Endothelial cell of umbilical vein (primary cell): ENCODE results near the gene SLC1A7. TPM values are rescaled to one million over a fixed set of nuclear protein-coding genes. Genes with fewer than 3 reads are reported as not detected.

Source experiments
- BruUV-seq: library from RNA; stranded (reverse); fragments of 400-500 nt; replicated peaks from 2 replicates; lab custom pipeline; 2021; lab: Mats Ljungman, UMichigan
- CTCF ChIA-PET: fragments of 300-600, 350-600 bp; sonication (Branson Sonifier 250); formaldehyde crosslinking; loops from one replicate; lab custom pipeline; 2021; ENCODE audit warnings: antibody characterized with exemption, inconsistent platforms; lab: Charles Lee
- POLR2A ChIA-PET: fragments of 300-600, 350-600 bp; sonication (Branson Sonifier 250); formaldehyde crosslinking; loops from one replicate; lab custom pipeline; 2021; ENCODE audit warnings: antibody characterized with exemption, inconsistent platforms; lab: Charles Lee
- DNase-seq: peaks from one replicate; pipeline ENCODE4 v3.0.0-alpha.2; 2011; ENCODE audit warnings: low read depth, low spot score
- FAIRE-seq: peaks from 2 replicates; lab custom pipeline; 2011; peaks lifted over from hg19 to GRCh38; lab: Jason Lieb, UNC
- H2AFZ ChIP-seq: 2 replicates; pipeline ENCODE4 v1.6.0; 2012; ENCODE audit warnings: low read depth, low read length, control low read depth, inconsistent platforms
- H3K27ac ChIP-seq: 2 replicates; pipeline ENCODE4 v1.5.1; 2011; ENCODE audit warnings: low read depth, mild to moderate bottlenecking, control low read depth, low read length, moderate library complexity; ENCODE audit not compliant: insufficient read depth
- H3K27me3 ChIP-seq, 2 experiments: 2 replicates each; pipeline versions ENCODE4 v1.6.0 to v1.6.1; 2011; ENCODE audit warnings: low read length in 2 of 2, mixed read lengths in 1 of 2; ENCODE audit not compliant: control insufficient read depth in 2 of 2, insufficient read depth in 2 of 2
- H3K36me3 ChIP-seq, 2 experiments: 2 replicates in 1 of 2; 3 replicates in 1 of 2; pipeline ENCODE4 v1.5.1; 2011; ENCODE audit warnings: low read length in 2 of 2, mild to moderate bottlenecking in 1 of 2, moderate library complexity in 1 of 2; ENCODE audit not compliant: control insufficient read depth in 2 of 2, insufficient read depth in 2 of 2; ENCODE audit errors: extremely low read depth in 1 of 2
- H3K4me1 ChIP-seq: 3 replicates; pipeline ENCODE4 v1.5.1; 2011; ENCODE audit warnings: mild to moderate bottlenecking, low read length; ENCODE audit not compliant: control insufficient read depth, insufficient read depth; ENCODE audit errors: extremely low read depth
- H3K4me2 ChIP-seq: 2 replicates; pipeline ENCODE4 v1.6.1; 2011; ENCODE audit warnings: low read length, control low read depth, mixed read lengths; ENCODE audit not compliant: insufficient read depth
- H3K4me3 ChIP-seq, 3 experiments: fragments of 200-600 bp in 1 of 3; sonication (generic), shearing (Covaris generic) in 1 of 3; replicated peaks in 1 of 3; 2 replicates each; pipeline ENCODE4 v1.5.1; 2011 to 2016; ENCODE audit warnings: control low read depth in 3 of 3, low read length in 3 of 3, mild to moderate bottlenecking in 2 of 3, inconsistent platforms in 1 of 3, low read depth in 1 of 3, moderate library complexity in 1 of 3; ENCODE audit not compliant: insufficient read depth in 1 of 3
- H3K79me2 ChIP-seq: 2 replicates; pipeline ENCODE4 v1.6.0; 2012; ENCODE audit warnings: low read length, inconsistent platforms; ENCODE audit not compliant: control insufficient read depth, insufficient read depth
- H3K9ac ChIP-seq: replicated peaks from 2 replicates; pipeline ENCODE3; 2011; ENCODE audit warnings: low read length, control low read depth; ENCODE audit not compliant: insufficient read depth; ENCODE audit errors: extremely low read depth
- H3K9me1 ChIP-seq: replicated peaks from 3 replicates; pipeline ENCODE4 v1.6.0; 2011; ENCODE audit warnings: mild to moderate bottlenecking, low read length; ENCODE audit not compliant: control insufficient read depth, insufficient read depth; ENCODE audit errors: extremely low read depth
- H3K9me3 ChIP-seq: replicated peaks from 2 replicates; pipeline ENCODE4 v1.5.1; 2012; ENCODE audit warnings: low read length, inconsistent platforms; ENCODE audit not compliant: control insufficient read depth, insufficient read depth
- H4K20me1 ChIP-seq: replicated peaks from 2 replicates; pipeline ENCODE3; 2011; ENCODE audit warnings: mild to moderate bottlenecking, low read length; ENCODE audit not compliant: control insufficient read depth, insufficient read depth; ENCODE audit errors: extremely low read depth
- EZH2 ChIP-seq: IDR thresholded peaks from 2 replicates; pipeline ENCODE4 v1.6.1; 2012; ENCODE audit warnings: borderline replicate concordance, low read depth, mild to moderate bottlenecking, moderate library complexity, low read length, inconsistent platforms; ENCODE audit not compliant: severe bottlenecking
- FOS ChIP-seq: IDR thresholded peaks from 2 replicates; pipeline ENCODE4 v1.6.1; 2011; ENCODE audit warnings: mild to moderate bottlenecking, low read length, moderate library complexity, borderline replicate concordance; ENCODE audit not compliant: insufficient read depth
- GATA2 ChIP-seq: IDR thresholded peaks from 2 replicates; pipeline ENCODE4 v1.7.0; 2011; ENCODE audit warnings: low read depth, mild to moderate bottlenecking, moderate library complexity, mixed read lengths, low read length; ENCODE audit not compliant: insufficient read length, insufficient read depth
- JUN ChIP-seq: IDR thresholded peaks from 2 replicates; pipeline ENCODE4 v1.6.1; 2011; ENCODE audit warnings: borderline replicate concordance, low read depth; ENCODE audit not compliant: insufficient read length, insufficient read depth
- MYC ChIP-seq: IDR thresholded peaks from one replicate; pipeline ENCODE4 v1.6.1; 2011; ENCODE audit warnings: mild to moderate bottlenecking, low read depth, low read length
- POLR2A ChIP-seq: IDR thresholded peaks from 2 replicates; pipeline ENCODE4 v1.6.1; 2012; ENCODE audit warnings: low read depth, mild to moderate bottlenecking, control low read depth, low read length
- POLR2AphosphoS5 ChIP-seq: IDR thresholded peaks from 2 replicates; pipeline ENCODE4 v1.6.1; 2012; ENCODE audit warnings: low read depth, mild to moderate bottlenecking, control low read depth, low read length, moderate library complexity; ENCODE audit not compliant: insufficient read depth
- dilution Hi-C: fragments of 300-500 bp; cut with MboI; formaldehyde crosslinking; loops from one replicate; pipeline ENCODE4 v1.15.0; 2019; ENCODE audit warnings: low sequenced_read_pairs; ENCODE audit not compliant: extremely low pct_ligation_motif_present
- intact Hi-C: fragments of 100-400 bp; cut with micrococcal nuclease; formaldehyde crosslinking; loops from one replicate; pipeline ENCODE4 v1.10.0; 2022
- polyA plus RNA-seq, 4 experiments: library from polyadenylated mRNA; depleted of rRNA in 3 of 4; stranded (reverse) in 3 of 4; unstranded in 1 of 4; fragments of >200 nt; gene quantifications; 2 replicates each; pipeline versions ENCODE4 v1.2.1 to v1.2.3, GENCODE V29; 2011 to 2012; ENCODE audit warnings: missing spikeins in 1 of 4
- total RNA-seq: library from RNA; stranded (reverse); gene quantifications from 2 replicates; pipeline ENCODE4 v1.2.3, GENCODE V29; 2021
- TF ChIP-seq, protein P1 (sequence below): IDR thresholded peaks from 2 replicates; pipeline ENCODE4 v1.6.1; 2011; ENCODE audit not compliant: insufficient read depth, insufficient read length
- TF ChIP-seq, protein P2 (sequence below), 2 donors: IDR thresholded peaks; 1 replicate in 1 of 2; 2 replicates in 1 of 2; pipeline ENCODE4 v1.5.1; 2011; ENCODE audit warnings: low read length in 2 of 2, mild to moderate bottlenecking in 2 of 2, moderate library complexity in 2 of 2, control low read depth in 1 of 2, inconsistent platforms in 1 of 2, low read depth in 1 of 2; ENCODE audit not compliant: insufficient read depth in 1 of 2; ENCODE audit errors: extremely low read depth in 1 of 2

The SLC1A7 gene
- total and polyA plus RNA-seq, 2 donors (not counting 3 experiments of a cell fraction or from before 2014, with no cell fraction given), result not detected

DNA sequence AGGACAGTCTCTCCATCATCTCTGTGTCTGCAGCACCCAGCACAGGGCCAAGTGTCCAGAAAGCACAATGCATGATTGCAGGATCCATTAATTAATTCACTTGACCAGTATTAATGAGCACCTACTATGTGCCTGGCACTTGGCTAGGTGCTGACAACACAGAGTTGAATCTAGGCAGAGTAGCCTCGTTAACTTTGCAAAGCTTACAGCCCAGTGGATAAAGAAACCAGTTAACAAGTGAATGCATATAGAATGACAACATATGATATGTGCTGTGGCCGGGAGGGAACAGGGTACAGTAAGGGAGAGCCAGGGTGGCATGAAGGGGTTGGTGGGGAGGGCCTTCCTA, 10.9 kb downstream of the SLC1A7 start:
- no peaks in the 10 kb centered on the region for H3K79me2 ChIP-seq
- no peaks in the 10 kb centered on the region for H4K20me1 ChIP-seq
- no peak overlapping the region for H3K4me2 ChIP-seq
- no peaks in the 10 kb centered on the region for H3K9me3 ChIP-seq
- FAIRE-seq (no peak), DNase-seq (no peak)
- no peak overlapping the region for H3K9ac ChIP-seq
- dilution Hi-C loops, result no loop called here
- BruUV-seq, result no TSS peak
- no peak overlapping the region for H3K27ac ChIP-seq
- TF ChIP-seq POLR2AphosphoS5 (no peak), GATA2 (no peak), FOS (no peak), MYC (no peak), JUN (no peak)
- TF ChIP-seq, protein P1, sequence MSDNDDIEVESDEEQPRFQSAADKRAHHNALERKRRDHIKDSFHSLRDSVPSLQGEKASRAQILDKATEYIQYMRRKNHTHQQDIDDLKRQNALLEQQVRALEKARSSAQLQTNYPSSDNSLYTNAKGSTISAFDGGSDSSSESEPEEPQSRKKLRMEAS, result no peak
- H3K27me3 ChIP-seq, result peaks cover 0 to 3% of the 10 kb centered on the region in 2 experiments
- H2AFZ ChIP-seq, result no peak overlapping the region
- no peaks in the 10 kb centered on the region for H3K4me1 ChIP-seq
- H3K36me3 ChIP-seq, result no peaks in the 10 kb centered on the region
- ChIA-PET POLR2A (no interaction called here), CTCF (interaction anchor here (1.0 kb wide), 1 partner anchor 22 kb away, joined by 3 read pairs; no protein-coding TSS in a partner anchor)
- intact Hi-C loops, result no loop called here
- H3K9me1 ChIP-seq, result no peaks in the 10 kb centered on the region
- H3K4me3 ChIP-seq, result no peak overlapping the region

DNA sequence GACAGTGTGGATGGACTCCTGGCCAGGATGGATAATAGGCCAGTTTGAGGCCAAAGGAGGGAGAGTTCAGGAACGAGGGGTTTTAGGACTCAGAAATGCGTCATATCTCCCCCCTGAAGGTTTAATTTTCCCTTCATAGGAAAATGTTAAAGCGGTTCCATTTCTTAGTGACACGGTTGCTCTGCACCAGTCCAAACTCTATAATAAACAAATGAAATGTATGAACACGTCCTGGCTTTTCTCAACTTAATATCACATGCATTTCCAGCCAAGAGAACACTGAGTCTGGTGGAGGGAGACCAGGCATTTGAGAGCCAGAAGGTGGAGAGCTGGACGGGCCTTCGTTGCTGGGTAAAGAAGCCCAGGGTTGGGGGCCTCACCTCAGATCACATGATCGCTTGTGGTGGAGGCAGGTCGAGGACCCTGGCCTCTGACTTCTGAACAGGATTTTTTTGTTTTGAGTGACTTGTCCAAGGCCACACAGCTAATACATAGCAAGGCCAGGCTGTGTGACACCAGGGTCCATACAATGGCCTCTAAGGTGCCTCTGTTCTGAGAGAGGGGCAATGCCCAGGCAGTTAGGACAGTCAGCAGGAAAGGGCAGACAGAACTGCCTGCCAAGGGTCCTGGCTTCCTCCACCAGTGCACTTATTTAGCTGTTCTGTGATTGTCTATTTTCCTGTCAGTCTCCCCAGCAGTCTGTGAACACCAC, 11.4 kb downstream of the SLC1A7 start:
- Histone ChIP-seq H3K36me3 (no peaks in the 10 kb centered on the region), H3K9me3 (no peaks in the 10 kb centered on the region), H2AFZ (no peak overlapping the region), H3K27me3 (peaks cover 0 to 4% of the 10 kb centered on the region in 2 experiments), H3K27ac (no peak overlapping the region), H3K4me3 (no peak overlapping the region), H3K9ac (no peak overlapping the region), H3K4me1 (no peaks in the 10 kb centered on the region), H3K79me2 (no peaks in the 10 kb centered on the region), H3K9me1 (no peaks in the 10 kb centered on the region), H3K4me2 (no peak overlapping the region), H4K20me1 (no peaks in the 10 kb centered on the region)
- no peak for DNase-seq
- POLR2A ChIA-PET, result interaction anchor here (0.6 kb wide), 1 partner anchor 25 kb away, joined by 5 read pairs; no protein-coding TSS in a partner anchor
- BruUV-seq, result no TSS peak
- FAIRE-seq, result no peak
- TF ChIP-seq POLR2AphosphoS5, result no peak
- TF ChIP-seq JUN, result no peak
- no peak for TF ChIP-seq MYC
- TF ChIP-seq, protein P1, result no peak
- TF ChIP-seq, protein P2, sequence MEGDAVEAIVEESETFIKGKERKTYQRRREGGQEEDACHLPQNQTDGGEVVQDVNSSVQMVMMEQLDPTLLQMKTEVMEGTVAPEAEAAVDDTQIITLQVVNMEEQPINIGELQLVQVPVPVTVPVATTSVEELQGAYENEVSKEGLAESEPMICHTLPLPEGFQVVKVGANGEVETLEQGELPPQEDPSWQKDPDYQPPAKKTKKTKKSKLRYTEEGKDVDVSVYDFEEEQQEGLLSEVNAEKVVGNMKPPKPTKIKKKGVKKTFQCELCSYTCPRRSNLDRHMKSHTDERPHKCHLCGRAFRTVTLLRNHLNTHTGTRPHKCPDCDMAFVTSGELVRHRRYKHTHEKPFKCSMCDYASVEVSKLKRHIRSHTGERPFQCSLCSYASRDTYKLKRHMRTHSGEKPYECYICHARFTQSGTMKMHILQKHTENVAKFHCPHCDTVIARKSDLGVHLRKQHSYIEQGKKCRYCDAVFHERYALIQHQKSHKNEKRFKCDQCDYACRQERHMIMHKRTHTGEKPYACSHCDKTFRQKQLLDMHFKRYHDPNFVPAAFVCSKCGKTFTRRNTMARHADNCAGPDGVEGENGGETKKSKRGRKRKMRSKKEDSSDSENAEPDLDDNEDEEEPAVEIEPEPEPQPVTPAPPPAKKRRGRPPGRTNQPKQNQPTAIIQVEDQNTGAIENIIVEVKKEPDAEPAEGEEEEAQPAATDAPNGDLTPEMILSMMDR (IDR thresholded peaks at IDR 0.05; ENCODE audit: extremely low read depth in 1 of 2, insufficient read depth in 1 of 2, low read depth in 1 of 2, low read length in 2 of 2), result no peak
- TF ChIP-seq EZH2, result no peak
- no peak for TF ChIP-seq FOS
- no peak for TF ChIP-seq POLR2A
- no peak for TF ChIP-seq GATA2
- CTCF ChIA-PET, result no interaction called here
- dilution Hi-C loops, result no loop called here
- intact Hi-C loops, result no loop called here
